GM18873 (cell line): ENCODE data around the gene PCDHGB2.
A peak's percentile ranks its signal among the peaks of the same experiment; 100 is the strongest.
"Not testable (repeated sequence)": the region's sequence is repeated elsewhere in the genome, so short reads cannot be mapped to it uniquely, and the experiment has no call there.

Experiments
- ATAC-seq: cut with Tn5 transposase; IDR thresholded peaks from one replicate; pipeline ENCODE4 v1.9.1; 2021; ENCODE audit warnings: mild to moderate bottlenecking, moderate library complexity, moderate number of reproducible peaks; ENCODE audit not compliant: unreplicated experiment, low FRiP score

PCDHGB2 gene

GRCh38 chr5:141383345-141383744 is 23.6 kb downstream of the PCDHGB2 start:
- ATAC-seq: no peak

DNA sequence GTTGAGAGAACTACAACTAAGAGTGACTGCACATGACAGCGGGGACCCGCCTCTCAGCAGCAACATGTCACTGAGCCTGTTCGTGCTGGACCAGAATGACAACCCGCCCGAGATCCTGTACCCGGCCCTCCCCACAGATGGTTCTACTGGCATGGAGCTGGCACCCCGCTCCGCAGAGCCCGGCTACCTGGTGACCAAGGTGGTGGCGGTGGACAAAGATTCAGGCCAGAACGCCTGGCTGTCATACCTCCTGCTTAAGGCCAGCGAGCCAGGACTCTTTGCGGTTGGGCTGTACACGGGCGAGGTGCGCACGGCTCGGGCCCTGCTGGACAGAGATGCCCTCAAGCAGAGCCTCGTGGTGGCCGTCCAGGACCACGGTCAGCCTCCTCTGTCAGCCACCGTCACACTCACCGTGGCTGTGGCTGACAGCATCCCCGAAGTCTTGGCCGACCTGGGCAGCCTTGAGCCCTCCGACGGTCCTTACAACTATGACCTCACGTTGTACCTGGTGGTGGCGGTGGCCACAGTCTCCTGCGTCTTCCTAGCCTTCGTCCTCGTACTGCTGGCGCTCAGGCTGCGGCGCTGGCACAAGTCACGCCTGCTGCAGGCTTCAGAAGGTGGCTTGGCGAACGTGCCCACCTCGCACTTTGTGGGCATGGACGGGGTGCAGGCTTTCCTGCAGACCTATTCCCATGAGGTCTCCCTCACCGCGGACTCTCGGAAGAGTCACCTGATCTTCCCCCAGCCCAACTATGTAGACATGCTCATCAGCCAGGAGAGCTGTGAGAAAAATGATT is 24.9 kb downstream of the PCDHGB2 start:
- no peak for ATAC-seq

DNA sequence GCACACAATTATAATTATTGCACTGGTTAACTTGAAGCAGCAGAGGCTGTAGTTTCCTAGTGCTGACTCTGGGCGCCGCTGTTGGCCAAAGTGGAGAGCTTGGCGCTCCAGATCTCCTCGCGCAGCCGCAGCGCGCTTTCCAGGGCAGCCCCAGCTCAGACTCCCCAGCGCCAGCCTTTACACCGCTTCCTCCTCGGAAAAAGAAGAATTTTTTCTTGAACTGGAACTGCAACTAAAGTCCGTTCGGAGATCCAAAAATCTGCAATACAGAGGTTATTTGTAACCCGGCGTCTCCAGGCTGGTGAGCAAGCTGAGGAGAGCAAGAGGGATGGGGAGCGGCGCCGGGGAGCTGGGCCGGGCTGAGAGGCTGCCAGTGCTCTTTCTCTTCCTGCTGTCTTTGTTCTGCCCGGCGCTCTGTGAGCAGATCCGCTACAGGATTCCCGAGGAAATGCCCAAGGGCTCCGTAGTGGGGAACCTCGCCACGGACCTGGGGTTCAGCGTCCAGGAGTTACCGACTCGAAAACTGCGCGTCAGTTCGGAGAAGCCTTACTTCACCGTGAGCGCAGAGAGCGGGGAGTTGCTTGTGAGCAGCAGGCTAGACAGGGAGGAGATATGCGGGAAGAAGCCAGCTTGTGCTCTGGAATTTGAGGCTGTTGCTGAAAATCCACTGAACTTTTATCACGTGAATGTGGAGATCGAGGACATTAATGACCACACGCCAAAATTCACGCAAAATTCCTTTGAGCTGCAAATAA is 27.9 kb downstream of the PCDHGB2 start, which contains the start of gene PCDHGB4:
Gene PCDHGB4, plus strand, starts transcription at position 142 of the 755 bp plus-strand sequence. Its CDS starts 187 bp downstream, at position 329.
- ATAC-seq: not testable (repeated sequence)

GRCh38 chr5:141388661-141389060 is 28.9 kb downstream of the PCDHGB2 start:
- ATAC-seq: no peak

GRCh38 chr5:141389153-141390042 is 29.6 kb downstream of the PCDHGB2 start:
- ATAC-seq: no peak

DNA sequence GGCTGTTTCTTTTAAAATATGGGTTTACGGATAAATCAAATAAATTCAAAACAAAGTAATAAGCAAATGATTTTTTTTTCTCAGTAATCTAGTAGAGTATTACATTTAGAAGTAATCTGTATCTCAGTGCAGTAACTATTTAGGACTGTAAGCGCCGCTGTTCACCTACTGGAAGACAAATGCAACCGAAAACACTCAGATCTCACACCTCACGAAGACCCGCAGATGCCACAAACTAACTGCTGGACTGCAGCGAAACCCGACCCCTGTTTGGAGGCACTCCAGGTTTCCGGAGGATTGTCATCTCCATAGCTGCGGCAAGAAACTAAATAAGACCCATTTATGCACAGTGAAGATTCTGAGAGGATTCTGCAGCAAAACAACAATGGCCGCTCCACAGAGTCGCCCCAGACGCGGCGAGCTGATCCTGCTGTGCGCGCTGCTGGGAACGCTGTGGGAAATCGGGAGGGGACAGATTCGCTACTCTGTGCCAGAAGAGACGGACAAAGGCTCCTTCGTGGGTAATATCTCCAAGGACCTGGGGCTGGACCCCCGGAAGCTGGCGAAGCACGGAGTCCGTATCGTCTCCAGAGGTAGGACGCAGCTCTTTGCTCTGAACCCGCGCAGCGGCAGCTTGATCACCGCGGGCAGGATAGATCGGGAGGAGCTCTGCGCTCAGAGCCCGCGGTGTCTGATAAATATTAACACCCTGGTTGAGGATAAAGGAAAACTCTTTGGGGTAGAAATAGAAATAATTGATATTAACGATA is 32.8 kb downstream of the PCDHGB2 start, which contains the start of gene PCDHGA8:
Gene PCDHGA8, plus strand, starts transcription at position 205 of the 770 bp plus-strand sequence. Its CDS starts 181 bp downstream, at position 386.
- ATAC-seq: no peak

DNA sequence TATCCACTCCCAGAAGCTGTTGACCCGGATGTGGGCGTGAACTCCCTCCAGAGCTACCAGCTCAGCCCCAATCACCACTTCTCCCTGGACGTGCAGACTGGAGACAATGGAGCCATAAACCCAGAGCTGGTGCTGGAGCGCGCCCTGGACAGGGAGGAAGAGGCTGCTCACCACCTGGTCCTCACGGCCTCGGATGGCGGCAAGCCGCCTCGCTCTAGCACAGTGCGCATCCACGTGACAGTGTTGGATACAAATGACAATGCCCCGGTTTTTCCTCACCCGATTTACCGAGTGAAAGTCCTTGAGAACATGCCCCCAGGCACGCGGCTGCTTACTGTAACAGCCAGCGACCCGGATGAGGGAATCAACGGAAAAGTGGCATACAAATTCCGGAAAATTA is 33.5 kb downstream of the PCDHGB2 start:
- no peak for ATAC-seq

GRCh38 chr5:141394401-141395187 is 34.8 kb downstream of the PCDHGB2 start:
- ATAC-seq: not testable (repeated sequence)

DNA sequence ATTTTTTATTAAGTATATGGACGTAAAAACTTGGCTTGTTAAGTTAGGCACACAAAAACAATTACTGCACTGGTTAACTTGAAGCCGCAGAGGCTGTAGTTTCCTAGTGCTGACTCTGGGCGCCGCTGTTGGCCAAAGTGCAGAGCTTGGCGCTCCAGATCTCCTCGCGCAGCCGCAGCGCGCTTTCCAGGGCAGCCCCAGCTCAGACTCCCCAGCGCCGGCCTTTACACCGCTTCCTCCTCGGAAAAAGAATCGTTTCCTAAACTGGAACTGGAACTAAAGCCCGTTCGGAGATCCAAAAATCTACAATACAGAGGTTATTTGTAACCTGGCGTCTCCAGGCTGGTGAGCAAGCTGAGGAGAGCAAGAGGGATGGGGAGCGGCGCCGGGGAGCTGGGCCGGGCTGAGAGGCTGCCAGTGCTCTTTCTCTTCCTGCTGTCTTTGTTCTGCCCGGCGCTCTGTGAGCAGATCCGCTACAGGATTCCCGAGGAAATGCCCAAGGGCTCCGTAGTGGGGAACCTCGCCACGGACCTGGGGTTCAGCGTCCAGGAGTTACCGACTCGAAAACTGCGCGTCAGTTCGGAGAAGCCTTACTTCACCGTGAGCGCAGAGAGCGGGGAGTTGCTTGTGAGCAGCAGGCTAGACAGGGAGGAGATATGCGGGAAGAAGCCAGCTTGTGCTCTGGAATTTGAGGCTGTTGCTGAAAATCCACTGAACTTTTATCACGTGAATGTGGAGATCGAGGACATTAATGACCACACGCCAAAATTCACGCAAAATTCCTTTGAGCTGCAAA is 38.2 kb downstream of the PCDHGB2 start, which contains the start of gene PCDHGB5:
Gene PCDHGB5, plus strand, starts transcription at position 192 of the 796 bp plus-strand sequence. Its CDS starts 181 bp downstream, at position 373.
- not testable (repeated sequence) for ATAC-seq

- ATAC-seq: no peak
Observed at GRCh38 chr5:141398608-141399007, 38.8 kb downstream of the PCDHGB2 start.

DNA sequence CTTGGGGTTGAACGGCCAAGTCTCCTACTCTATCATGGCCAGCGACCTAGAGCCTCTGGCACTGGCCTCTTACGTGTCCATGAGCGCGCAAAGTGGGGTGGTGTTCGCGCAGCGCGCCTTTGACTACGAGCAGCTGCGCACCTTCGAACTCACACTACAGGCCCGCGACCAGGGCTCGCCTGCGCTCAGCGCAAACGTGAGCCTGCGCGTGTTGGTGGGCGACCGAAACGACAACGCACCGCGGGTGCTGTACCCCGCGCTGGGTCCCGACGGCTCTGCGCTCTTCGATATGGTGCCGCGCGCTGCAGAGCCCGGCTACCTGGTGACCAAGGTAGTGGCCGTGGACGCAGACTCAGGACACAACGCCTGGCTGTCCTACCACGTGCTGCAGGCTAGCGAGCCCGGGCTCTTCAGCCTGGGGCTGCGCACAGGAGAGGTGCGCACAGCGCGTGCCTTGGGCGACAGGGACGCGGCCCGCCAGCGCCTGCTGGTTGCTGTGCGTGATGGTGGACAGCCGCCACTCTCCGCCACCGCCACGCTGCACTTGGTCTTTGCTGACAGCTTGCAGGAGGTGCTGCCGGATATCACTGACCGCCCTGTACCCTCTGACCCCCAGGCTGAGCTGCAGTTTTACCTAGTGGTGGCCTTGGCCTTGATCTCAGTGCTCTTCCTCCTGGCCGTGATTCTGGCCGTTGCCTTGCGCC is 39.9 kb downstream of the PCDHGB2 start:
- ATAC-seq: no peak

- ATAC-seq: no peak
Observed at GRCh38 chr5:141402553-141403243, 42.9 kb downstream of the PCDHGB2 start, which contains the start of gene PCDHGA9. Gene PCDHGA9, plus strand, starts transcription at chr5:141402778. Its CDS starts 175 bp downstream, at chr5:141402953.

DNA sequence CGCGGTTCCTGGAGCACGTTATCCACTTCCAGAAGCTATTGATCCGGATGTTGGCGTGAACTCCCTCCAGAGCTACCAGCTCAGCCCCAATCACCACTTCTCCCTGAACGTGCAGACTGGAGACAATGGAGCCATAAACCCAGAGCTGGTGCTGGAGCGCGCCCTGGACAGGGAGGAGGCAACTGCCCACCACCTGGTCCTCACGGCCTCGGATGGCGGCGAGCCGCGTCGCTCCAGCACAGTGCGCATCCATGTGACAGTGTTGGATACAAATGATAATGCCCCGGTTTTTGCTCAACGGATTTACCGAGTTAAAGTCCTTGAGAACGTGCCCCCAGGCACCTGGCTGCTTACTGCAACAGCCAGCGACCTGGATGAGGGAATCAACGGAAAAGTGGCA is 43.6 kb downstream of the PCDHGB2 start:
- no peak for ATAC-seq

DNA sequence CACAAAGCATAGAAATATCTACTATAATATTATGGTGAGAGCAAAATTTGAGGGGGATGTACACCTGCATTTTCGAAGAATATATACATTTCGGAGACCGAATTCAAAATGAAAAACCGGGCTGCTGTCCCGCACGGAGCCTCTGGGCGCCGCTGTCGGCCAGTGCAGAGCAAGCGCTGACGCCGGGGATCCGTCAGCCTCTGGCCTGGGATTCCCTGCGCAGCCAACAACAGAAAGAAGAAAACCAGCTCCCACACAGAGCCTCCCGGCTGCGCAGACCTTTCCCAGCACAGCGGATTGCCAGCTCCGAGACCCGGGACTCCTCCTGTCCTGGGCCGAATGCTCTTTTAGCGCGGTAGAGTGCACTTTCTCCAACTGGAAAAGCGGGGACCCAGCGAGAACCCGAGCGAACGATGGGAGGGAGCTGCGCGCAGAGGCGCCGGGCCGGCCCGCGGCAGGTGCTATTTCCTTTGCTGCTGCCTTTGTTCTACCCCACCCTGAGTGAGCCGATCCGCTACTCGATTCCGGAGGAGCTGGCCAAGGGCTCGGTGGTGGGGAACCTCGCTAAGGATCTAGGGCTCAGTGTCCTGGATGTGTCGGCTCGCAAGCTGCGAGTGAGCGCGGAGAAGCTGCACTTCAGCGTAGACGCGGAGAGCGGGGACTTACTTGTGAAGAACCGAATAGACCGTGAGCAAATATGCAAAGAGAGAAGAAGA is 48.2 kb downstream of the PCDHGB2 start, which contains the start of gene PCDHGB6:
Gene PCDHGB6, plus strand, starts transcription at position 232 of the 716 bp plus-strand sequence. Its CDS starts 182 bp downstream, at position 414.
- ATAC-seq: peak; percentile 67

- ATAC-seq: no peak
Observed at GRCh38 chr5:141409598-141410306, 50.0 kb downstream of the PCDHGB2 start.
